Pancreas (tissue), 10 donors: ENCODE results near the gene NME5. TPM values are rescaled to one million over a fixed set of nuclear protein-coding genes. Genes with fewer than 3 reads are reported as not detected.

ENCODE experiments used
- ATAC-seq, 4 donors: fragments of 200-7000 bp; cut with Tn5 transposase; one replicate each; pipeline versions ENCODE4 v1.8.0 to v1.9.1; 2020; ENCODE audit warnings: mild to moderate bottlenecking in 4 of 4, moderate library complexity in 4 of 4
- DNase-seq, 6 donors: peaks; one replicate each; pipeline ENCODE4 v3.0.0-alpha.2; 2020
- FAIRE-seq: peaks from 2 replicates; lab custom pipeline; 2012; peaks lifted over from hg19 to GRCh38; lab: Jason Lieb, UNC
- H3K27ac ChIP-seq, 4 donors: fragments of 200-600 bp; sonication (generic); 1 replicate in 3 of 4; 2 replicates in 1 of 4; pipeline versions ENCODE4 v1.5.0 to v1.8.0; 2020
- H3K27me3 ChIP-seq, 4 donors: fragments of 200-600 bp; one replicate each; pipeline ENCODE4 v1.8.0; 2021
- H3K36me3 ChIP-seq, 3 donors: fragments of 200-600 bp; sonication (generic) in 1 of 3; one replicate each; pipeline versions ENCODE4 v1.5.0 to v1.8.0; 2020 to 2021
- H3K4me1 ChIP-seq, 3 donors: fragments of 200-600 bp; one replicate each; pipeline ENCODE4 v1.8.0; 2021
- H3K4me3 ChIP-seq, 4 donors: fragments of 200-600 bp; sonication (generic) in 2 of 4; one replicate each; pipeline versions ENCODE4 v1.5.0 to v1.8.0; 2020 to 2021
- H3K9me3 ChIP-seq, 4 donors: fragments of 200-600 bp; one replicate each; pipeline ENCODE4 v1.8.0; 2021
- CTCF ChIP-seq, 4 donors: fragments of 200-600 bp; sonication (generic) in 3 of 4; IDR thresholded peaks; one replicate each; pipeline versions ENCODE4 v1.5.0 to v1.8.0; 2021; ENCODE audit warnings: antibody characterized with exemption in 4 of 4
- WGBS, 2 donors: extraction: QIAGEN DNeasy Blood & Tissue Kit; methylation state at CpG; one replicate each; pipeline ENCODE4 v1.1.7; 2013; 5-methylcytosine and 5-hydroxymethylcytosine counted together
- intact Hi-C, 3 donors: fragments of 100-400 bp; cut with DNase I; formaldehyde crosslinking; loops; one replicate each; pipeline versions ENCODE4 v1.11.1 to v1.14.2; 2022
- polyA plus RNA-seq, 2 donors: library from polyadenylated mRNA; stranded (reverse); fragments of 200-250 nt; gene quantifications; one replicate each; pipeline ENCODE4 v1.2.3, GENCODE V29; 2013
- total RNA-seq, 6 donors: library from RNA; stranded (reverse); fragmentation: NEBNext Ultra II Directional in 4 of 6; extraction: Animal tissue kit (Norgen Biotek cat#: 25700) in 4 of 6; gene quantifications; one replicate each; pipeline versions ENCODE4 v1.2.1 to v1.2.4, GENCODE V29; 2021 to 2023
- donor health status: healthy with polysubstance abuse.
- donor health status: DM: no; HTN: no; CAD: no; lungs with moderate emphysema.
- donor health status: DM: no; HTN: no; CAD: no.
- donor health status: control.
- donor health status: control.
- donor health status: Bipolar disorder and iron deficiency.
- donor health status: DM: yes; HTN: yes; CAD: no.
- donor health status: DM: no; HTN: no; CAD: no.
- donor health status: DM: no; HTN: no; CAD: no.
- donor health status: DM: yes; HTN: yes; CAD: no.

The NME5 gene
- total and polyA plus RNA-seq, 8 donors = 1.8 to 9.2 (median 3.0) TPM

GRCh38 chr5:138093036-138093435, 46.2 kb downstream of the NME5 start:
- Histone ChIP-seq H3K27me3 (no peaks in the 10 kb centered on the region), H3K4me1 (no peaks in the 10 kb centered on the region), H3K4me3 (no peak overlapping the region), H3K27ac (no peak overlapping the region), H3K9me3 (no peaks in the 10 kb centered on the region), H3K36me3 (no peaks in the 10 kb centered on the region)
- ATAC-seq = no peak
- intact Hi-C loops = no loop called here
- no peak for FAIRE-seq
- 53 to 55% methylated on average over 1 of the region's 1 CpG for WGBS, 2 donors
- no peak for TF ChIP-seq CTCF (IDR thresholded peaks at IDR 0.05)
- no peak for DNase-seq

- intact Hi-C loops = no loop called here
- 63 to 72% methylated on average over 1 of the region's 1 CpG for WGBS, 2 donors
- H3K9me3 ChIP-seq = no peaks in the 10 kb centered on the region
- TF ChIP-seq CTCF (IDR thresholded peaks at IDR 0.05) = no peak
- FAIRE-seq (no peak), DNase-seq (no peak), ATAC-seq (no peak)
- H3K4me3 ChIP-seq = no peak overlapping the region
- no peaks in the 10 kb centered on the region for H3K27me3 ChIP-seq
- H3K27ac ChIP-seq = no peak overlapping the region
- H3K4me1 ChIP-seq = no peaks in the 10 kb centered on the region
- no peaks in the 10 kb centered on the region for H3K36me3 ChIP-seq
Measured at GRCh38 chr5:138092301-138092700, 46.9 kb downstream of the NME5 start.

GRCh38 chr5:138091685-138092084, 47.5 kb downstream of the NME5 start:
- H3K27me3 ChIP-seq = no peaks in the 10 kb centered on the region
- H3K27ac ChIP-seq = no peak overlapping the region
- H3K4me3 ChIP-seq = no peak overlapping the region
- no peak for ATAC-seq
- no peak for TF ChIP-seq CTCF (IDR thresholded peaks at IDR 0.05)
- H3K9me3 ChIP-seq = no peaks in the 10 kb centered on the region
- FAIRE-seq = no peak
- 78 to 79% methylated on average over 4 of the region's 4 CpGs for WGBS, 2 donors
- intact Hi-C loops = no loop called here
- H3K4me1 ChIP-seq = no peaks in the 10 kb centered on the region
- H3K36me3 ChIP-seq = no peaks in the 10 kb centered on the region
- DNase-seq = no peak

- 88 to 90% methylated on average over 5 of the region's 5 CpGs for WGBS, 2 donors
- no peaks in the 10 kb centered on the region for H3K4me1 ChIP-seq
- no peaks in the 10 kb centered on the region for H3K36me3 ChIP-seq
- no peak for DNase-seq
- no peak within 1 kb of the TSS for H3K4me3 ChIP-seq
- no peak within 1 kb of the TSS for H3K27ac ChIP-seq
- no peaks in the 10 kb centered on the region for H3K9me3 ChIP-seq
- no peak for ATAC-seq
- no peaks in the 10 kb centered on the region for H3K27me3 ChIP-seq
- no peak for TF ChIP-seq CTCF (IDR thresholded peaks at IDR 0.05)
- no peak for FAIRE-seq
- intact Hi-C loops = no loop called here
Measured at GRCh38 chr5:138083702-138084101, 55.5 kb downstream of the NME5 start, which contains the start of gene WNT8A. TSS of gene WNT8A (plus strand) at chr5:138084033. CDS start at chr5:138084128, 95 bp downstream.

- FAIRE-seq = no peak
- Histone ChIP-seq H3K4me3 (no peak overlapping the region), H3K36me3 (no peaks in the 10 kb centered on the region), H3K27ac (no peak overlapping the region), H3K4me1 (no peaks in the 10 kb centered on the region), H3K27me3 (no peaks in the 10 kb centered on the region), H3K9me3 (no peaks in the 10 kb centered on the region)
- no peak for ATAC-seq
- intact Hi-C loops = no loop called here
- DNase-seq = no peak
- WGBS, 2 donors = 82 to 85% methylated on average over 4 of the region's 4 CpGs
- TF ChIP-seq CTCF (IDR thresholded peaks at IDR 0.05) = no peak
Measured at GRCh38 chr5:138082033-138082432, 57.2 kb downstream of the NME5 start.
